CD4-positive, alpha-beta T cell treated with Interleukin-12 subunit alpha and Interleukin-12 subunit beta, for 1 hour (primary cell): ENCODE results near the gene ALLC.

Experiments
- DNase-seq: peaks from one replicate; pipeline ENCODE4 v3.0.0-alpha.2; 2020

The ALLC gene

DNA sequence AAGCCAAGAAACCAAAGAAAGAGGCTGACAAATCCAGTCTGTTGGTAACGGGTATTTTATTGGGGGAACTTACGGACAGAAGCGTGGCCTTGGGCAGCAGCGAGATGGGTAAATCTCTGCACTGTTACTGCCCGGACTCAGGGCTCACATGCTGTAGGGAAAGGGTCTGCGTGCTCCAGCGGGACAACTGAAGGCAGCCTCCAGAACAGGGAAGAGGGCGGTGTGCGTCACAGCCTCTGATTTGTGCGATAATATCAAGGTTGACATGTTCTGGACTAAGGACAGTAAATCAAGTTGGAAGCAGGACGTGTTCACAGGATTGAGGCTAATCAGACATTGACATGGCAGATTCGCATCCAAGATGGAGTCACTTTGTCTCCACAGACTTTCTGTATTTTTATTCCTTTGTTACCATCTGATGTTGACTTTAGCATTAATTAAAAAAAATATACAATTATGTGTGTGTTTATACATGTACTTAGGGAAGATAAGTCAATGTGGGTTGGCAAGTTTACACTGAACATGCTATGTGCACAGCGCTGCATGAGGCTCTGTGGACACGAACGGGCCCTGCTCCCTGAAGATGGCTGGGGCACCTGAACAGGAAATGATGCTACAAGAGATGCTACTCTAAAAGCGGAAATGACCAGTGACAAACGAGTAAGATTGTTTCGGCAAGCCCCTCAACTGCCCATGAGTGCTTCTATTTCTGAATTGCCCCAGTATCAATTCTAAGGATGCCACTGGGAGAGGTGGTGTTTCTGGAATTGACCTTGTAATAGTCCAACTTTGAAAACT is 22.7 kb downstream of the ALLC start:
- no peak for DNase-seq

DNA sequence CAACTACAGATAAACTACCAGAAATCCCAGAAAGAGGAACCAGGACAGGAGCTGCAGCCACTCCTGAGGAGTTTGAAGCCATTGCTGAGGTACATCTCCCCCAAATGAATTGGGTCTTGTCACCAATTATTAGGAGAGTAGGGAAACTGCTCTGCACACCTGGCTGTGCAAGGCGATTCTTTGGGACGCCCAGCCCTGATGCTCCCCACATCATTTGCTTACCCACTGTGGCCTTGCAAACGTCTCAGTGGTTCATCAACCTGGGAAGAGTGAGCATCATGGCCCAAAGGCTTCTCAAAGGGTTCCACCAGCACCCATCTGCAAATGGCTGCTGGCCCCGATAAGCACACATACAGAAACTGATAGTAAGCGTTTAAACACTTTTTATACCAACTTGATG is 23.6 kb downstream of the ALLC start:
- no peak for DNase-seq

DNA sequence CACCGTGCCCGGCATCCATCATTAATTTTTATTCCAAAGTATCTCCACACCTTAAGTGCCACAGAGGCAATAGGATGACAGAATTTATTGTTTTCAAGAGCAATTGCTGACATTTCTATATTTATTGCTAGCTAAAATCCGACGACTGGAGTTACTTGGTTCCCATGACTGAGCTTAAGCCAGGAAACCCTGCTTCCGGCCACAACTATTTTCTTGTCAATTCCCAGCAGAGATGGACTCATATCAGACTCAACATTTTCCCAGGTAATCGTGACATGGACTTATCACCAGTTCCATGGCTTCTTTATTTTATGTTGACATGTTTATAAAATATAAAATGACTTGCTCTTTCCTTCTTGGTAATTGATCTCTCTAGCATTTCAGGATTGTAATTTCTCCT is 24.8 kb downstream of the ALLC start:
- DNase-seq, result no peak

DNA sequence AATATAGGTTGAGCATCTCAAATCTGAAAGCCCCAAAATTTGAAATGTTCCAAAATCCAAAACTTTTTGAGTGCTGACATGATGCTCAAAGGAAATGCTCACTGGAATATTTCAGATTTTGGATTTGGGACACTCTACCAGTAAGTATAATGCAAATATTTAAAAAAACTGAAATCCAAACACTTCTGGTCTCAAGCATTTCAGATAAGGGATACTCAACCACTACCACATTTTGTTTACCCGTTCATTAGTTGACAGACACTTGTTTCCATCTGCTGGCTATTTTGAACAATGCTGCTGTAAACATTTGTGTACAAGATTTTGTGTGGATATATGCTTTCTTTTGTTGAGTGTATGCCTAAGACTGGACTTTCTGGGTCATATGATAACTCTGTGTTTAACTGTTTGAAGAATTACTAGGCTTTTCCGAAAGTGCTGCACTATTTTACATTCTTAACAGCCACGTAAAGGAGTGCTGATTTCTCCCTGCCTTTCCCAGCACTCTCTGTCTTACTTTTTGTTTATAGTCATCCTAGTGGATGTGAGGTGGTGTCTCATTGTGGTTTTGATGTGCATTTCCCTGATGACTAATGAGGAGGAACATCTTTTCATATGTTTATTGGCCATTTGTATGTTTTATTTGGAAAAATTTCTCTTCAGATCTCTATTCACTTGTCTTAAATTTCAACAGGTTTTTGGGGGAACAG is 25.9 kb downstream of the ALLC start:
- DNase-seq, result no peak

DNA sequence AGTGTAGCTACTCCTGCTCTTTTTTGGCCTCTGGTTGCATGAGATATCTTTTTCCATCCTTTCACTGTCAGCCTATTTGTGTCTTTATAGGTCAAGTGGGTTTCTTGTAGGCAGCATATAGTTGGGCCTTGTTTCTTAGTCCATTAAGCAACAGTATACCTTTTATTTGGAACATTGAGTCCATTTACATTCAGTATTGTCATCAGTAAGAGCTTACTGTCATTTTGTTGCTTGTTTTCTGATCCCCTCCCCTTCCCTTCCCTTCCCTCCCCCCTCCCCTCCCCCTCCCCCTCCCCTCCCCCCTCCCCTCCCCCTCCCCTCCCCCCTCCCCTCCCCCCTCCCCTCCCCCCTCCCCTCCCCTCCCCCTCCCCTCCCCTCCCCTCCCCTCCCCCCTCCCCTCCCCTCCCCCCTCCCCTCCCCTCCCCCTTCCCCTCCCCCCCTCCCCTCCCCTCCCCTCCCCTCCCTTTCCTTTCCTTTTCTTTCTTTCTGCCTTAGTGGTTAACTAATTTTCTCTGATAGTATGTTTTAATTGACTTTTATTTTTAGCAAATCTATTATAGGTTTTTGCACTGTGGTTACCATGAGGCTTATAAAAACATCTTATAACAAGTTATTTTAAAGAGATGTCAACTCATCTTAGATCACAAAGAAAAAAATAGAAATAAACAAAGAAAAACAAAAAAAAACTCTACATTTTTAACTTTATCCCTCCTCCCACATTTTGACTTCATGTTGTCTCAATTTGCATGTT is 32.2 kb downstream of the ALLC start:
- DNase-seq, result no peak

DNA sequence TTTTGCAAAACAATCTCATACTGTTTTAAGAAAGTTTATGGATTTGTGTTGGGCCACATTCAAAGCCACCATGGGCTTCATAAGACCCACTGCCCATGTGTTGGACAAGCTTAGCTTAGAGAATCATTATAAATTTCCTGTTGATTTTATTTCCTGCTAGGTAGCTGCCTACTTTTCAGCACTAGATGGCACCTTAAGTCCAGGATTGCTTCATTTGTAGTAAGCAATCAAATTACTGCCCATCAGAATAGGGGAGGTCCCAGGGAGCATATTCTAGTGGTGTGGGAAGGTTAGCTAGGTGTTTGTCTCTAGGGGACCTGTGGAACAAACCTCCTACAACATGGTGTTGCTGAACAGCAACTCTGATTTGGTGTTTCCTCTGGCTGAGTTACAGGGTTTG is 34.4 kb downstream of the ALLC start:
- DNase-seq, result no peak

DNA sequence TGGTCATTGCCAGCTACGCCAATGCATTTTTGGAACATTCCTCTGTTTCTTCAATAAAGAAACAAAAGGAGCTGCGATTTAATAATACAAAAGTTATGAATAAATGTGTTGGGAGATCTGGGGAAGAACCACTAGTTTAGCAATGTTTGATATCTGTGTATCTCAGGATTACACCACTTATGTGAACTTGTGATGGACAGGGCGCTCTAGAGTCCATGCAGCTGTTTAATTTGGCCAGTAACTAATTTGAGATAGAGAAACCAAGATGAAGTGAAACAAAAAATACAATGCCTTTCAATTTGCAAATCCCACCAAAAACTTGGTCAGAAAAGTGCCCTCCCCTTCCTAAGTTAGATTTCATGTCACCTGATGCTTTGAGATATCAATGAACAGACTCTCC is 38.5 kb downstream of the ALLC start:
- no peak for DNase-seq

DNA sequence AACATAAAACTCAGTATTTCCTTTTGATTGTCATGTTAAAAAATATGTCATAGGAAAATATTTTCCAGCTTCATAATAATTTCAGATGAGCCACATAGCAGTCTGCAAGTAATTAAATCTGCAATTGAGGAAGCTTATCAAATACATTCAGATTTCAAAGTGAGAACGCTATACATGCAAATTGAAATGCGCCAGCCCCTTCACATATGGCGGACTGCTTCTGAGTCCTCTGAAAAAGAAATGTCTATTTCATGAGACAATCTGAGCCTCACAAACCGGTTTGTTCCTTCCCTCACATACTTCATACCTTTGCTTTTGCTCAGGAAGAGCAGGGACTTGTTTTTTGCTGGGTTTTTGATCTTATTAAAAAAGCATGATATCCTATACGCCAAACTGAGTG is 43.1 kb downstream of the ALLC start:
- no peak for DNase-seq

DNA sequence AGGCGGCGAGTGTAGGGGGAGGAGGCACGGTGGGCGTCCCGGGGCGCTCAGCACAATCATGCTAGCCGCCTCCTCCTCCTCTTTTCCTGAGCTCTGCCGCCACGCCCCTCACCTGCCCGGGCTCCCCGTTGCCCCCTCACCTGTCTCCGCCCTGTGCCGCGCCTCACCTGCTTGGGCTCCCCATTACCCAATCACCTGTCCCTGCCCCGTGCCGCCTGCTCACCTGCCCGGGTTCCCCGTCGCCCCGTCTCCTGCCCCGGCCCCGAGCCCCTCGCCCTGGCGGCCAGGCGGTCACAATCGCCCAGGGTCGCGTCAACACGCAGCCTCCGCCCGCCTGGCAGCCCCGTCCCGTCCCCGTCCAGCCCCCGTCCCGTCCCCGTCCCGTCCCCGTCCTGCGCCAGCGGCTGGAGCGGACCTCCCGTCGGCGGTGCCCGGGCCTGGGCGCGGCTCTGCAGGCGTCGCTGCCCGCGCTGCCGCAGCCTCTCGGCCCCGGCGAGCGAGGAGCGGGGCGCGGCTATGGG is 45.3 kb downstream of the ALLC start, which contains the start of gene DCDC2C:
Gene DCDC2C (plus strand): TSS at position 340 of the 521 bp plus-strand sequence. CDS start 177 bp downstream, at position 517.
- no peak for DNase-seq

DNA sequence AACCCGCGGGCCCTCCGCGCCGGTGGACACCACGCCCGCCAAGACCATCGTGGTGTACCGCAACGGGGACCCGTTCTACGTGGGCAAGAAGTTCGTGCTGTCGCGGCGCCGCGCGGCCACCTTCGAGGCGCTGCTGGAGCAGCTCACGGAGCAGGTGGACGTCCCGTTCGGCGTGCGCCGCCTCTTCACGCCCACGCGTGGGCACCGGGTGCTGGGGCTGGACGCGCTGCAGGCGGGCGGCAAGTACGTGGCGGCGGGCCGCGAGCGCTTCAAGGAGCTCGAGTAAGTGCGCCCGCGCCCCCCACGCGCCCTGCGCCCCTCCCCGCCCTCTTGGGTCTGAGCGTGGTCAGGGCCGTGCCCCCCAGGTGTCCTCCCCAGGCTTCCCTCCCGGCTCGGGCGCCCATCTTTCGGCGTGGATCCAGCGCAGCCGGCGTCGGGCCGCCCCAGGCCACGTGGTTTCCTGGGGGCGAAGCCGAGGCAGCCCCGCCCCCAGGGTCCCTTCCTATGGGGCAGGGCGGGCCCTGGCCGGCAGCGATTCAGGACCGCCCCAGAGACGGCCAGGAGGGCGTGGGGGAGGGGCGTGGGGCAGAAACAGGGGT is 45.9 kb downstream of the ALLC start:
- DNase-seq, result no peak

DNA sequence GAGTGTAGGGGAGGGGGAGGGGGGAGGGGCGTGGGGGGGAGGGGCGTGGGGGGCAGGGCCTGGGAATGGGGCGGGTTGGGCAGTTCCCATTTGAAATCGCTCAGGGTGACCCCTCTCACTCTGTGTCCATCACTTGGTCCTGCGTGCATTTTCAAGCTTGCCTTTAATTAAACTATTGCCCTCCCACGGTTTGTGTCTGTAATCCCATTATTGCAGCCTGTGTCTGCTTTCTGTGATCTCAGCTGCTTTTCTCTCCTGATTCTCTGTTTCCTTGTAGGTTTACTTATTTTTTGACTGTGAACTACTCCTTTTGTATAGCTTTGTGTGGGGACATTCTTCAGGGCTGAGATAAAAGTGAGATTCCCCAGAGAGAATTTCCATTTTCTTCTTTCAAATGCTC is 46.7 kb downstream of the ALLC start:
- no peak for DNase-seq

DNA sequence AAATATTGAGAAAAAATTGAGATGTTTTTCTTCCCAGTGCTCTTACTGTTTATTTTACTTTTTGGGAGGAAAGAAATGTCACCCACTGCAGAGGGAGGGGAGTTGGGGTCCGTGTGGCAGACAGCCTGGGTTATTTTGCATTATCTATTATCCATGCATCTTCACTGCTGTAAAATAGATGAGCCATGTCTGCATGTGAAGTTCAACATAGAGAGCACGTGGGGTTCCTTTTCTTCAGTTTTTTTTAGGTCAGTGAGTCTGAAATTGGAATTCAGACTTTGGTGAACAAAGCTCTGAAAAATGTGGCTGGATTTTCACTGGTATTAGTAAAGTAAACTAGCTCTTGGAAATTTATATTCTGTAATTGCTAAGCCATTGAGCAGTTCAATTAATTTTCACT is 47.8 kb downstream of the ALLC start:
- DNase-seq, result no peak

DNA sequence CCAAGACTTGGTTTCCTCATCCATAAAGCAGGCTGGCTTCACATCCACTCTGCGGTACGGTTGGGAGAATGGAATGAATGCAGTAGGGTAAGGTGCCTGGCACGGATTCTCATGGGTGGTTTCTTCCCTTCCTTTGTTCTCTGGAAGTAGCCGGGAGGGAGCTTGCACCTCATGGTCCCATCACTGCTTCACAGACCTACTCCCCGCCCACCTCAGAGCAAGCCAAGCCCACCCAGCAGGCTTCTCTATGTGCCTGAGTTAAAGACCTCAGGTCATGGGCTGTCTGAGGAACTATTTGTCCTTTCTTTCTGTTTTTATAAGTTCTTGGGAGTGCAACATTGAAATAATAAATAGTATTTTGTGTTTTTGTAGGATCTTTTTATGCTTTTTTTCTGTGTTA is 48.9 kb downstream of the ALLC start:
- no peak for DNase-seq

DNA sequence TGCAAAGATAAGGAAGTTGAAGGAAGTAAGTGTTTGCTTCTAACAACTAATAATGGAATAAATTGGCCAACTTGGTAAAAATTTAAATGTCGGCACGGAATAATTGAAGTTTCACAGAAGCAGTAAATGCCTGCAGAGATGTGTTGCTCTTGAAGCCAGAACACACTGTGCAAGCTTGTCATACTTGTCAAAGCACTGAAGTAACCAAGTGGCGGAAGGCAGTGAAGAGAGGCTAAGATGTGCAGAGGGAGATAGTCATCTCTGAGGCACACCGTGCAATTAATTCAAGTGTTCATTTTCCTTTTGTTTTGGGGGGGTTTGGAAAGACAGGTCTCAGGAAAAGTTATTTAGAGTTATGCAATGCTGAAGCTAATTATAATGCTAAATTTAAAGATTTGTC is 50.6 kb downstream of the ALLC start:
- no peak for DNase-seq

DNA sequence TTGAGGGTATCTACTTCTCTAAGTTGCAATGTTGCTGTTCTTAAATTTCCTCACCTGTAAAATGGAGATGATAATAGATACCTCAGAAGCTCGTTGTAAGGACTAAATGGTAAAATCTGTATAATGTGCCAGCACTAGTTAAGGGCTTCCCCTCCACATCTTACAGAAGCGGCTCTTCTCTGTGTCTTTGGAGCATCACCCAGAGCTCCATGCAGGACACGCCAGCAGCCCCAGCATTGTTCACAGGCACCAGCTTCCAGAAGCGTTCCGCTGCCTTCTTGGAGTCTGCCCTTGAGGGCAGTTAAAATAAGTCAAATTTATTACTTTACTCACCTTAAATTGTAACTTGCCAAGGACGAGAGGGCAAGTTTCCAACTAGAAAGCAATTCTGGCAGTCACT is 51.2 kb downstream of the ALLC start:
- DNase-seq, result no peak

DNA sequence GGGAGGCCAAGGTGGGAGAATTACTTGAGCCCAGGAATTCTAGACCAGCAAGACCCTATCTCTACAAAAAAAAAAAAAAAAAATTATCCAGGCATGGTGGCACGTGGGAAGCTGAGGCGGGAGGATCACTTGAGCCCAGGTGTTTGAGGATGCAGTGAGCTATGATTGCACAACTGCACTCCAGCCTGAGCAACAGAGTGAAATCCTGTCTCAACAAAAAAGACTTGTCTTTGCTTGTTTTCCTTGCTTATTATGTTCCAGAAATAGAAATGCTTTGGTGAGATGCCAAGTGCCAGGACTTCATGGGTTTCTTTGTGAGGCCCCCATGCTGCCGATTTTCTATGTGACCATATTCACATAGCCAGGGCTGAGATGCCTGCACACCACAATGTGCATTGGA is 54.4 kb downstream of the ALLC start:
- DNase-seq, result no peak

DNA sequence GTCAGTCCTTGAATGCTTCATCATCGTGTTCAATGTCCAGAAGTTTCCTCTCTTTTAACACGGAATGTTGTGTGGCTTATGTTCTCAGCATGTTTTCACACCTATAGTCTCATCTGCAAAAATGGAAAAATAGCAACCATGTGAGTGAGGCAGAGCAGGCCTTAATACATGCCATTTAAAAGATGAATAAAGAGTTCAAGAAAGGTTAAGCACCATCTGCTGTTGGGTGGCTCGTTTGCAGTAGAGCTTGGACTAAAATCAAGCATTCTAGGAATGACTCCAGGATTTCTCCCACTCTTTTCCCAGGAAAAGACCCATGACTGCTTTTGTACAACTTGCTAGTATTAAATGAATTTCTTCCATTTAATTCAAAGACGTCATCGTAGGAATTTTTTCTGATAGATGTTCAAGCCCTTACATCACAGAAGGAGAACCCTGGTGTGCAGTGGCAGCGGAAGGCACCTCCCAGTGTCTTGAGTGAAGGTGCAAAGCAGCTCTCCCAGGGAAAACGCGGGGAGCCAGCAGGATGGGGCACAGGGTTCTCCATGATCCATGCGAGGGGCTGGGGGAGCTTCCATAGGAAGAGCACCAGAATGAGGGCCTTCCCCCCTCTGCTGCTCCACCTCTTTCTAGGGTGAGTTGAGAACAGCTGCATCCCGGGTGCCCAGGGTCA is 55.0 kb downstream of the ALLC start:
- DNase-seq, result no peak

DNA sequence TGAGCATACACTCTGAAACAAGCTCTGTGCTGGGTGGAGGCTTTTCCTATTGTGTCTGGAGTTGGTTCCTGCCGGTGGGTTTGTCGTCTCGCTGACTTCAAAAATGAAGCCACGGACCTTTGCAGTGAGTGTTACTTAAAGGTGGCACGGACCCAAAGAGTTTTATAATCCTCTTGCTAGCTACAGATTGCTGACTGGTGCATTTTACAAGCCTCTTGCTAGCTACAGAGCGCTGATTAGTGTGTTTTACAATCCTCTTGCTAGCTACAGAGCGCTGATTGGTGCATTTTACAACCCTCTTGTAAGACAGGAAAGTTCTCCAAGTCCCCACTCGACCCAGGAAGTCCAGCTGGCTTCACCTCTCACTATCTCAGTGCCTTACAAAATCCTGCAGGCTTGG is 60.7 kb downstream of the ALLC start:
- no peak for DNase-seq

DNA sequence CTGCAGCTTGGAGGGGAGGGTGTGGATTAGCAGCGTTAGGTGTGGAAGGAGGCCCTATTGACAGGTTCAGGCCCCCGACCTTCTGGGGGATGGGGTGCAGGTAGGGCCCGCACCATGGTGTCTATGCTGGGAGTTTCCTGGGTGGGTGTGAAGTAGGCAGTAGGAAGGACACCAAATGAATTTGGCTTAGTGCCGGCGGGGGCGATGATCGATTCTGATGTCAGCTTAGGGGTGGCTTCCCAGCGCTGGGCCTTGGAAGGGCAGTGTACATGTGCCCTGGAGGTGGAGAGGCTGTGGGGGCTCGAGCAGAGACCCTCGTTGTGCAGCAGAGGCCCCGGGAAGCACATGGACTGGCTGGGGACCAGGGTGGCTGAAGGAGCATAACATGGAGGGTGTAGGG is 67.0 kb downstream of the ALLC start:
- DNase-seq, result no peak

DNA sequence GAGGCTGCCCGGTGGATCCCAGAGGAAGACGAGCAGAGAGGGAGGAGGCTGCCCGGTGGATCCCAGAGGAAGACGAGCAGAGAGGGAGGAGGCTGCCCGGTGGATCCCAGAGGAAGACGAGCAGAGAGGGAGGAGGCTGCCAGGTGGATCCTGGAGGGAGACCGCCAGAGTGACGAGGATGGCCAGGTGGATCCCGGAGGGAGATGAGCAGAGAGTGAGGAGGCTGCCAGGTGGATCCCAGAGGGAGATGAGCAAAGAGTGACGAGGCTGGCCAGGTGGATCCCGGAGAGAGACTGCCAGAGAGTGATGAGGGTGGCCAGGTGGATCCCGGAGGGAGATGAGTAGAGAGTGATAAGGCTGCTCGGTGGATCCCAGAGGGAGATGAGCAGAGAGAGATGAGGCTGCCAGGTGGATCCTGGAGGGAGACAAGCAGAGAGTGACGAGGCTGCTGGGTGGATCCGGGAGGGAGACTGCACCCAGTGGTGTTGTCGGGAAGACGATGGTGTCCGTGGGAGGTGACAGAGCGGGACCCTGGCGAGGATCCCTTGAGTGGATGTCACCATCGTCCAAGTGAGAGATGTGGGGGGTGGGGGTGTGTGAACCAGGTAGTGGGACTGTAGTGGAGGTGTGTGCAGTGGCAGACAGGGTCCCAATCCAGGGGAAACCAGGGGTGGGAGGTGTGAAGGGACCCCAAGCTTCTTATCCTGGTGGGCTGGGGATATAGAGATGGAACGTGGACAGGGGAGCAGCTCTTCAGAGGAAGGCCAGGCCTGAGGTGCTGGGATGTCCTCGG is 67.7 kb downstream of the ALLC start:
- no peak for DNase-seq

DNA sequence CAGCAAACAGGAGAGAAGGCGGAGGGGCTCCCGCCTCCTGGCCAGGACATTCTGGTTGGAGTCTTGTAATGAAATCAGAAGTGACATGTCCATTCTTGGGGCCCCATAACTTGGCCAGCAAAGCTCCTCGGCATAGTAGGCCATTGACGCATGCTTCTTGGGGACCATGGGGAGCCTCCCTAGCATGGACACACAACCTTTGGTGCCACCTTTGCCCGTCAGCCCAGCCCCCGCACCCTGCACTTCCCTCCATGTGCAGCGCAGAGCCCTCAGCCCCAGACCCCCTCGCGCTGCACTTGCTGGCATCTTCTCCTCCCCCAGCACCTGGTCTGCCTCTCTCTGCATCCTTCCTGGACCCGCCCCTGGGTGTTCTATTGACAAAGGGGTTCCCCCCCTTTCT is 68.5 kb downstream of the ALLC start:
- DNase-seq, result no peak
